MM.1S (cell line): Measurements from ENCODE around the gene MYO10.

Experiments used
- EZH2 ChIP-seq: fragments of 300-600 bp; sonication (generic); optimal IDR thresholded peaks from 2 replicates; pipeline ENCODE3; 2017; ENCODE audit warnings: low read depth, mild to moderate bottlenecking, antibody characterized with exemption, low read length, mixed read lengths
- TF ChIP-seq, protein P1 (sequence below): fragments of 300-600 bp; sonication (generic); IDR thresholded peaks from 2 replicates; pipeline ENCODE4 v1.5.1; 2016; ENCODE audit warnings: antibody characterized with exemption, low read length, mixed read lengths

DNA sequence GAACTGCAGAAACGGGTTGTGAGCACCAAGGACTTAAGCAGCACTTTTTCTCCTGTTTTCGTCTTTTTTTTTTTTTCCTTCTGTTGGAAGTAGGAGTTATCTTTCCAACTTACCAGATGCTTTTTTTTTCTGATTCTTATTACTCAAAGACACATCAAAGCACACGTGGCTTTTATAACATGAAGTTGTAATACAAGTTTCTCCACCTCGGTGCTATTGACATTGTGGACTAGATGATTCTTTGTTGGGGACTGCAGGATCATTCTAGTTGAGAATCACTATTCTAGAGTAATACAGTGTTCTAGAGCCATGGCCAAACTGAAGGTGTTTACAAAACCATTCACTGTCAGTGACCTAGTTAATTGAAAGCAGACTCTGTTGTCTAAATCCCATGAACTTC is 51.5 kb downstream of the MYO10 start:
- TF ChIP-seq, protein P1, sequence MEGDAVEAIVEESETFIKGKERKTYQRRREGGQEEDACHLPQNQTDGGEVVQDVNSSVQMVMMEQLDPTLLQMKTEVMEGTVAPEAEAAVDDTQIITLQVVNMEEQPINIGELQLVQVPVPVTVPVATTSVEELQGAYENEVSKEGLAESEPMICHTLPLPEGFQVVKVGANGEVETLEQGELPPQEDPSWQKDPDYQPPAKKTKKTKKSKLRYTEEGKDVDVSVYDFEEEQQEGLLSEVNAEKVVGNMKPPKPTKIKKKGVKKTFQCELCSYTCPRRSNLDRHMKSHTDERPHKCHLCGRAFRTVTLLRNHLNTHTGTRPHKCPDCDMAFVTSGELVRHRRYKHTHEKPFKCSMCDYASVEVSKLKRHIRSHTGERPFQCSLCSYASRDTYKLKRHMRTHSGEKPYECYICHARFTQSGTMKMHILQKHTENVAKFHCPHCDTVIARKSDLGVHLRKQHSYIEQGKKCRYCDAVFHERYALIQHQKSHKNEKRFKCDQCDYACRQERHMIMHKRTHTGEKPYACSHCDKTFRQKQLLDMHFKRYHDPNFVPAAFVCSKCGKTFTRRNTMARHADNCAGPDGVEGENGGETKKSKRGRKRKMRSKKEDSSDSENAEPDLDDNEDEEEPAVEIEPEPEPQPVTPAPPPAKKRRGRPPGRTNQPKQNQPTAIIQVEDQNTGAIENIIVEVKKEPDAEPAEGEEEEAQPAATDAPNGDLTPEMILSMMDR = no peak
- TF ChIP-seq EZH2 = no peak
